GM23248 (cell line): ENCODE measurements around the gene FAM53A. TPM values are rescaled to one million over a fixed set of nuclear protein-coding genes. Genes with fewer than 3 reads are reported as not detected.

Experiments
- DNase-seq: peaks from one replicate; pipeline ENCODE4 v3.0.0-alpha.2; 2015
- H2AFZ ChIP-seq: fragments of 200-600 bp; sonication (generic); 2 replicates; pipeline ENCODE4 v1.6.1; 2016; ENCODE audit warnings: antibody characterized with exemption
- H3F3A ChIP-seq: fragments of 200-600 bp; sonication (generic); 2 replicates; pipeline ENCODE4 v1.6.1; 2016; ENCODE audit warnings: mild to moderate bottlenecking, antibody characterized with exemption, mixed run types; ENCODE audit not compliant: insufficient read depth
- H3K27ac ChIP-seq: fragments of 200-600 bp; sonication (generic); 2 replicates; pipeline ENCODE4 v1.5.1; 2016; ENCODE audit warnings: mild to moderate bottlenecking
- H3K27me3 ChIP-seq: fragments of 200-600 bp; sonication (generic); replicated peaks from 2 replicates; pipeline ENCODE4 v1.6.1; 2016; ENCODE audit warnings: mild to moderate bottlenecking; ENCODE audit not compliant: insufficient read depth
- H3K36me3 ChIP-seq: fragments of 200-600 bp; sonication (generic); 2 replicates; pipeline ENCODE4 v1.6.1; 2016; ENCODE audit warnings: low read depth, mild to moderate bottlenecking
- H3K4me1 ChIP-seq: fragments of 200-600 bp; sonication (generic); 2 replicates; pipeline ENCODE4 v1.6.1; 2016; ENCODE audit warnings: mild to moderate bottlenecking; ENCODE audit not compliant: insufficient read depth
- H3K4me2 ChIP-seq: fragments of 200-600 bp; sonication (generic); one replicate; pipeline ENCODE4 v1.6.1; 2016; ENCODE audit warnings: mild to moderate bottlenecking; ENCODE audit not compliant: unreplicated experiment
- H3K4me3 ChIP-seq: fragments of 200-600 bp; sonication (generic); 2 replicates; pipeline ENCODE4 v1.5.1; 2016; ENCODE audit warnings: mild to moderate bottlenecking
- H3K79me2 ChIP-seq: fragments of 200-600 bp; sonication (generic); 2 replicates; pipeline ENCODE4 v1.6.1; 2016; ENCODE audit warnings: mild to moderate bottlenecking; ENCODE audit not compliant: insufficient read depth
- H3K9ac ChIP-seq: fragments of 200-600 bp; sonication (generic); 2 replicates; pipeline ENCODE4 v1.6.1; 2016; ENCODE audit warnings: mild to moderate bottlenecking
- H3K9me2 ChIP-seq: fragments of 200-600 bp; sonication (generic); 2 replicates; pipeline ENCODE4 v1.6.1; 2016; ENCODE audit warnings: mixed run types, mild to moderate bottlenecking, moderate library complexity; ENCODE audit not compliant: insufficient read depth
- H3K9me3 ChIP-seq: fragments of 200-600 bp; sonication (generic); one replicate; pipeline ENCODE4 v1.6.1; 2017; ENCODE audit warnings: low read depth
- H4K20me1 ChIP-seq: fragments of 200-600 bp; sonication (generic); 2 replicates; pipeline ENCODE4 v1.6.0; 2016; ENCODE audit not compliant: insufficient read depth
- EZH2 ChIP-seq: fragments of 200-600 bp; sonication (generic); IDR thresholded peaks from 2 replicates; pipeline ENCODE4 v1.6.1; 2018; ENCODE audit warnings: antibody characterized with exemption, mild to moderate bottlenecking; ENCODE audit not compliant: insufficient read depth, poor library complexity, severe bottlenecking
- EZH2phosphoT487 ChIP-seq: fragments of 200-600 bp; sonication (generic); IDR thresholded peaks from 2 replicates; pipeline ENCODE4 v1.6.1; 2018; ENCODE audit warnings: antibody characterized with exemption, moderate library complexity, mild to moderate bottlenecking, low read depth; ENCODE audit not compliant: insufficient read depth
- WGBS, 2 experiments: methylation state at CpG; one replicate each; pipeline ENCODE4 v1.1.6; 2015 to 2017; ENCODE audit warnings: low lambda C conversion rate in 2 of 2, low coverage in 1 of 2; ENCODE audit errors: missing lambda C conversion rate in 2 of 2; 5-methylcytosine and 5-hydroxymethylcytosine counted together
- in situ Hi-C: fragments of 300-500 bp; cut with MboI; formaldehyde crosslinking; loops from 2 replicates; pipeline ENCODE4 v1.15.0; 2020
- polyA plus RNA-seq: library from polyadenylated mRNA; unstranded; fragments of >200 nt; fragmentation: Nextera tagmentation; extraction: Ambion mirVana; gene quantifications from 2 replicates; pipeline ENCODE4 v1.2.1, GENCODE V29; 2016
- total RNA-seq: library from RNA; depleted of rRNA; stranded (reverse); fragments of >200 nt; shearing (Covaris generic); gene quantifications from 2 replicates; pipeline ENCODE4 v1.2.3, GENCODE V29; 2014

FAM53A gene
- total and polyA plus RNA-seq, 2 experiments from 2014 or later: 2.8 to 3.8 TPM

- H3K4me3 ChIP-seq: no peak overlapping the region
- H4K20me1 ChIP-seq: no peaks in the 10 kb centered on the region
- H3K79me2 ChIP-seq: no peaks in the 10 kb centered on the region
- TF ChIP-seq EZH2 (no peak), EZH2phosphoT487 (no peak)
- H3F3A ChIP-seq: peaks cover 11% of the 10 kb centered on the region
- no peak overlapping the region for H3K27ac ChIP-seq
- H2AFZ ChIP-seq: no peak overlapping the region
- no peaks in the 10 kb centered on the region for H3K36me3 ChIP-seq
- H3K4me1 ChIP-seq: no peaks in the 10 kb centered on the region
- H3K4me2 ChIP-seq: no peak overlapping the region
- in situ Hi-C loops: no loop called here
- H3K27me3 ChIP-seq: no peaks in the 10 kb centered on the region
- H3K9me2 ChIP-seq: no peaks in the 10 kb centered on the region
- WGBS, 2 experiments: 79 to 82% methylated on average over 5 of the region's 5 CpGs
- no peak for DNase-seq
- no peak overlapping the region for H3K9ac ChIP-seq
- no peaks in the 10 kb centered on the region for H3K9me3 ChIP-seq
Observed at GRCh38 chr4:1678244-1678643, 5.9 kb downstream of the FAM53A start.

GRCh38 chr4:1676605-1677525 is 7.2 kb downstream of the FAM53A start:
- no peak for DNase-seq
- in situ Hi-C loops: no loop called here
- H3K4me2 ChIP-seq: no peak overlapping the region
- H2AFZ ChIP-seq: no peak overlapping the region
- no peak overlapping the region for H3K27ac ChIP-seq
- no peaks in the 10 kb centered on the region for H3K9me3 ChIP-seq
- H3K4me1 ChIP-seq: no peaks in the 10 kb centered on the region
- no peak overlapping the region for H3K9ac ChIP-seq
- WGBS, 2 experiments: 81 to 82% methylated on average over 25 of the region's 25 CpGs
- TF ChIP-seq EZH2 (no peak), EZH2phosphoT487 (no peak)
- H3K36me3 ChIP-seq: no peaks in the 10 kb centered on the region
- no peak overlapping the region for H3K4me3 ChIP-seq
- no peaks in the 10 kb centered on the region for H3K9me2 ChIP-seq
- no peaks in the 10 kb centered on the region for H3K27me3 ChIP-seq
- H4K20me1 ChIP-seq: no peaks in the 10 kb centered on the region
- H3F3A ChIP-seq: no peaks in the 10 kb centered on the region
- H3K79me2 ChIP-seq: no peaks in the 10 kb centered on the region

- Histone ChIP-seq H3K9me3 (no peaks in the 10 kb centered on the region), H4K20me1 (no peaks in the 10 kb centered on the region), H3K27ac (no peak overlapping the region), H3F3A (no peaks in the 10 kb centered on the region), H3K79me2 (no peaks in the 10 kb centered on the region), H3K4me3 (no peak overlapping the region), H3K36me3 (no peaks in the 10 kb centered on the region), H2AFZ (no peak overlapping the region), H3K27me3 (no peaks in the 10 kb centered on the region), H3K4me1 (no peaks in the 10 kb centered on the region), H3K9ac (no peak overlapping the region), H3K9me2 (no peaks in the 10 kb centered on the region), H3K4me2 (no peak overlapping the region)
- no peak for DNase-seq
- TF ChIP-seq EZH2phosphoT487 (no peak), EZH2 (no peak)
- 72 to 78% methylated on average over 10 of the region's 10 CpGs for WGBS, 2 experiments
- in situ Hi-C loops: no loop called here
Observed at GRCh38 chr4:1675802-1676137, 8.3 kb downstream of the FAM53A start.

GRCh38 chr4:1675136-1675801 is 8.8 kb downstream of the FAM53A start:
- no peak for TF ChIP-seq EZH2phosphoT487
- no peak for TF ChIP-seq EZH2
- H2AFZ ChIP-seq: no peak overlapping the region
- no peak overlapping the region for H3K4me2 ChIP-seq
- no peaks in the 10 kb centered on the region for H3K79me2 ChIP-seq
- no peak overlapping the region for H3K27ac ChIP-seq
- H3K9ac ChIP-seq: no peak overlapping the region
- no peaks in the 10 kb centered on the region for H3K27me3 ChIP-seq
- H3K9me3 ChIP-seq: no peaks in the 10 kb centered on the region
- in situ Hi-C loops: no loop called here
- no peak for DNase-seq
- 81 to 86% methylated on average over 19 of the region's 19 CpGs for WGBS, 2 experiments
- H3F3A ChIP-seq: no peaks in the 10 kb centered on the region
- H3K4me3 ChIP-seq: no peak overlapping the region
- no peaks in the 10 kb centered on the region for H4K20me1 ChIP-seq
- H3K9me2 ChIP-seq: no peaks in the 10 kb centered on the region
- H3K4me1 ChIP-seq: no peaks in the 10 kb centered on the region
- no peaks in the 10 kb centered on the region for H3K36me3 ChIP-seq
